ENCODE measurements around the gene CKMT2. TPM values are rescaled to one million over a fixed set of nuclear protein-coding genes. Genes with fewer than 3 reads are reported as not detected.

The CKMT2 gene
- total and polyA plus RNA-seq, 2 experiments from 2014 or later: 5.0 to 7.8 TPM

DNA sequence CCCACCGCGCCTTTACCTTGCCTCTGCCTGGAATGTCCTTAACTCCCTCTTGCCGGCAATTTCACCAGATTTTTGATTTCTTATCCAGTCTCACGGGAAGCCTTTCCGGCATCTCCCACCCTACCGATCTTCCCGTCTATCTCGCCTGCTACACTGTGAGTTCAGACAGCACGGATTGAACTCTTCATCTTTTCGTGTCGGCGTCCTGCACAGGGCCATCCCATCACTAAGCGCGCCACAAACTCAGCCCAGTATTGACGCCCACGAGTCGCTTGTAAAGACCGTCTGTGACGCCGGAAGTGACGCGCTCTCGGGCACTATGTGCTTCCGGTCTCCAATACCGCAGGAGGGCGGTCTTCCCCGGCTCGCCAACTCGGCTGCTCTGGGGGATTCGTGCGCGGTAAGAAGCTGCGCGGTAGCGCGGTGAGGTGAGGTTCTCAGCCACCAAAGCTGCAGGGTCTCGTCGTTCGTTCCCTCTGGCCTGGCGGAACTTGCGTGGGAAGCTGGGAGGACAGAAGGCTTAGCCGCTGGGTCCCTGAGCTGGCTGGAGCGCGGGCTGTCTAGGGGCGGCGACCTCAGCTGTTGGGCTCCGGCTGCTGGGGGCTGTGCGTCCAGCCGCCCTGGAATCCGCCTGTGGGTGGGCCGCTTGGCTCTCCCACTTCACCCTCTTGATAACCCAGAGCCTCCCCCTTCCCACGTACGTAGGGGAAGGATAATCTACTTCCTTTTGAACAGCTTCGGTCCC is 68.3 kb downstream of the CKMT2 start, which contains the start of gene ZCCHC9:
Gene ZCCHC9 (plus strand): TSS at position 317 of the 745 bp plus-strand sequence. CDS start 3,171 bp downstream, outside the sequence.
- Histone ChIP-seq H3K79me2 (peaks cover 60% of the 10 kb centered on the region), H4K20me1 (ENCODE audit: insufficient read depth, poor library complexity, severe bottlenecking) (no peaks in the 10 kb centered on the region), H3K4me3 (peak within 1 kb of the TSS; percentile 57), H3K4me1 (ENCODE audit: insufficient read depth) (peaks cover 15% of the 10 kb centered on the region), H2AFZ (peak within 1 kb of the TSS; percentile 82), H3K9me3 (ENCODE audit: low read depth) (no peaks in the 10 kb centered on the region), H3K4me2 (peak within 1 kb of the TSS; percentile 90), H3K27me3 (no peaks in the 10 kb centered on the region), H3K9me2 (replicated peaks; ENCODE audit: insufficient read depth) (no peaks in the 10 kb centered on the region), H3K36me3 (replicated peaks; ENCODE audit: insufficient read depth, low read depth) (no peaks in the 10 kb centered on the region), H3K27ac (peak within 1 kb of the TSS; percentile 94)
- WGBS (ENCODE audit: low lambda C conversion rate, missing lambda C conversion rate): 1% methylated on average over 54 of the region's 54 CpGs
- peak; percentile 97 for DNase-seq (ENCODE audit: low spot score)
- TF ChIP-seq, protein P1, sequence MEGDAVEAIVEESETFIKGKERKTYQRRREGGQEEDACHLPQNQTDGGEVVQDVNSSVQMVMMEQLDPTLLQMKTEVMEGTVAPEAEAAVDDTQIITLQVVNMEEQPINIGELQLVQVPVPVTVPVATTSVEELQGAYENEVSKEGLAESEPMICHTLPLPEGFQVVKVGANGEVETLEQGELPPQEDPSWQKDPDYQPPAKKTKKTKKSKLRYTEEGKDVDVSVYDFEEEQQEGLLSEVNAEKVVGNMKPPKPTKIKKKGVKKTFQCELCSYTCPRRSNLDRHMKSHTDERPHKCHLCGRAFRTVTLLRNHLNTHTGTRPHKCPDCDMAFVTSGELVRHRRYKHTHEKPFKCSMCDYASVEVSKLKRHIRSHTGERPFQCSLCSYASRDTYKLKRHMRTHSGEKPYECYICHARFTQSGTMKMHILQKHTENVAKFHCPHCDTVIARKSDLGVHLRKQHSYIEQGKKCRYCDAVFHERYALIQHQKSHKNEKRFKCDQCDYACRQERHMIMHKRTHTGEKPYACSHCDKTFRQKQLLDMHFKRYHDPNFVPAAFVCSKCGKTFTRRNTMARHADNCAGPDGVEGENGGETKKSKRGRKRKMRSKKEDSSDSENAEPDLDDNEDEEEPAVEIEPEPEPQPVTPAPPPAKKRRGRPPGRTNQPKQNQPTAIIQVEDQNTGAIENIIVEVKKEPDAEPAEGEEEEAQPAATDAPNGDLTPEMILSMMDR (IDR thresholded peaks at IDR 0.05; ENCODE audit: poor library complexity): peak; percentile 14
- no peak for TF ChIP-seq EZH2phosphoT487 (IDR thresholded peaks at IDR 0.05; ENCODE audit: low read depth, severe bottlenecking, unreplicated experiment)
- no peak for TF ChIP-seq EZH2 (IDR thresholded peaks at IDR 0.05; ENCODE audit: borderline replicate concordance)

DNA sequence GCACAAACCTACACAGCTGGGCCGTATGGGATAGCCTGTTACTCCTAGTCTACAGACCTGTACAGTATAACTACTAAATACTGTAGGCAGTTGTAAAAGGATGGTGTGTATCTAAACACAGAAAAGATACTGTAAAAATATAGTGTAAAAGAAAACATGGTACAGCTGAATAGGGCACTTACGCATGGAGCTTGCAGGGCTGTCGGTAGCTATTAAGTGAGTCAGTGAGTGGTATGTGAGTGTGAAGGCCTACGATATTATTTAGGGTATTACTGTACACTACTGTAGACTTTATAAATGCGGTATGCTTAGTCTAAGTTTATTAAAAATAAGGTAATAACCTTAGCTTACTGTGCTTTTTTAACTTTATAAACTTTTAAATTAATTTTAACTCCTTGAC is 69.5 kb downstream of the CKMT2 start:
- Histone ChIP-seq H3K27me3 (no peaks in the 10 kb centered on the region), H3K4me3 (peak overlapping the region; percentile 54), H3K27ac (peak overlapping the region; percentile 94), H3K36me3 (replicated peaks; ENCODE audit: insufficient read depth, low read depth) (no peaks in the 10 kb centered on the region), H4K20me1 (ENCODE audit: insufficient read depth, poor library complexity, severe bottlenecking) (no peaks in the 10 kb centered on the region), H3K4me1 (ENCODE audit: insufficient read depth) (peaks cover 15% of the 10 kb centered on the region), H2AFZ (no peak overlapping the region), H3K4me2 (peak overlapping the region; percentile 87), H3K9me3 (ENCODE audit: low read depth) (no peaks in the 10 kb centered on the region), H3K9me2 (replicated peaks; ENCODE audit: insufficient read depth) (no peaks in the 10 kb centered on the region), H3K79me2 (peaks cover 60% of the 10 kb centered on the region)
- WGBS (ENCODE audit: low lambda C conversion rate, missing lambda C conversion rate): 91% methylated on average over 5 of the region's 5 CpGs
- DNase-seq (ENCODE audit: low spot score): no peak
- no peak for TF ChIP-seq EZH2phosphoT487 (IDR thresholded peaks at IDR 0.05; ENCODE audit: low read depth, severe bottlenecking, unreplicated experiment)
- TF ChIP-seq, protein P1 (IDR thresholded peaks at IDR 0.05; ENCODE audit: poor library complexity): no peak
- TF ChIP-seq EZH2 (IDR thresholded peaks at IDR 0.05; ENCODE audit: borderline replicate concordance): no peak

DNA sequence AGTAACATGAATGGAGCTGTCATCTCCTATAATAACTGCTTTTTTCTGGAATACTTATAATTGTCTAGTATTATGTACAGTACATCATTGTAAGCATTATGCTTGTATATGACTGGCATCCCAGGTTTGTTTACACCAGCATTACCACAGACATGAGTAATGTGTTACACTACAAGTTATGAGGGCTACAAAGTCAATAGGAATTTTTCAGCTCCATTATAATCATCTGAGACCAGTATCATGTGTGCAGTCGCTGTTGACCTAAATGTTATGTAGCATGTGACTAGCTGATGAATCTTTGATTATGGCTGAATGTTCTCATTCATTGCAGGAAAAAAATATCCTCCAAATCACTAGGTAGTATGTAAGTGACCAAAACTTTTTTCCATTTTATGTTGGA is 70.4 kb downstream of the CKMT2 start:
- Histone ChIP-seq H4K20me1 (ENCODE audit: insufficient read depth, poor library complexity, severe bottlenecking) (no peaks in the 10 kb centered on the region), H3K4me3 (no peak overlapping the region), H3K79me2 (peaks cover 53% of the 10 kb centered on the region), H3K4me2 (no peak overlapping the region), H2AFZ (no peak overlapping the region), H3K27me3 (no peaks in the 10 kb centered on the region), H3K9me2 (replicated peaks; ENCODE audit: insufficient read depth) (no peaks in the 10 kb centered on the region), H3K36me3 (replicated peaks; ENCODE audit: insufficient read depth, low read depth) (no peaks in the 10 kb centered on the region), H3K4me1 (ENCODE audit: insufficient read depth) (peaks cover 15% of the 10 kb centered on the region), H3K27ac (no peak overlapping the region), H3K9me3 (ENCODE audit: low read depth) (no peaks in the 10 kb centered on the region)
- DNase-seq (ENCODE audit: low spot score): no peak
- 100% methylated on average over 1 of the region's 1 CpG for WGBS (ENCODE audit: low lambda C conversion rate, missing lambda C conversion rate)
- TF ChIP-seq EZH2 (IDR thresholded peaks at IDR 0.05; ENCODE audit: borderline replicate concordance): no peak

DNA sequence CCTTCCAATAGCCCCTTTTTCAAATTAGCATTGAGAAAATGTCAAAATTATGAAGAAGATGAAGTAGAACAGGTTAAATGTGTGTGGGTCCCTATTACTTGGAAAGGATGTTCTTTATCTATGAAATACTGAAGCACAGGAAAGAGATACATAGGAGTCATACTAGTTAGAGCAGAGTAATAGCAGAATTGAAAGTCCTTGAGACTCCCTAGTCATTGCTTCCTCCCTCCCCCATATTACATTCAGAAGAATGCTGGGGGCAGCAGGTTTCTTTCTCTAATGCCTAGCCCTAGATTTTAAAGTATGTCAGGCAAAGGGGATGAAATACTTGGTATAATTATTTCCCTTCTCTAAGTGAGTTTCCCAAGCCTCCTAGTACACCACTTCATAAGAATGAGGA is 72.7 kb downstream of the CKMT2 start:
- Histone ChIP-seq H3K79me2 (peaks cover 35% of the 10 kb centered on the region), H3K4me1 (ENCODE audit: insufficient read depth) (peaks cover 7% of the 10 kb centered on the region), H3K9me3 (ENCODE audit: low read depth) (no peaks in the 10 kb centered on the region), H2AFZ (no peak overlapping the region), H3K36me3 (replicated peaks; ENCODE audit: insufficient read depth, low read depth) (no peaks in the 10 kb centered on the region), H3K27me3 (no peaks in the 10 kb centered on the region), H3K4me2 (no peak overlapping the region), H3K27ac (no peak overlapping the region), H4K20me1 (ENCODE audit: insufficient read depth, poor library complexity, severe bottlenecking) (no peaks in the 10 kb centered on the region), H3K4me3 (no peak overlapping the region), H3K9me2 (replicated peaks; ENCODE audit: insufficient read depth) (no peaks in the 10 kb centered on the region)
- TF ChIP-seq EZH2phosphoT487 (IDR thresholded peaks at IDR 0.05; ENCODE audit: low read depth, severe bottlenecking, unreplicated experiment) (no peak), EZH2 (IDR thresholded peaks at IDR 0.05; ENCODE audit: borderline replicate concordance) (no peak)
- TF ChIP-seq, protein P1 (IDR thresholded peaks at IDR 0.05; ENCODE audit: poor library complexity): no peak
- DNase-seq (ENCODE audit: low spot score): no peak

Data from hepatocyte (in vitro differentiated cells).